HCT116 (cell line): ENCODE results near the gene SHC1.

ENCODE experiments used
- EZH2phosphoT487 ChIP-seq: fragments of 200-600 bp; IDR thresholded peaks from 2 replicates; pipeline ENCODE4 v1.6.1; 2018; ENCODE audit warnings: antibody characterized with exemption, borderline replicate concordance
- POLR2AphosphoS5 ChIP-seq: IDR thresholded peaks from 2 replicates; pipeline ENCODE4 v1.6.1; 2011; ENCODE audit warnings: mild to moderate bottlenecking, low read depth, low read length, moderate library complexity
- TCF7L2 ChIP-seq: IDR thresholded peaks from 2 replicates; pipeline ENCODE4 v1.7.0; 2011; ENCODE audit warnings: borderline replicate concordance, inconsistent platforms; ENCODE audit not compliant: insufficient read depth, insufficient read length; ENCODE audit errors: extremely low read depth

- TF ChIP-seq EZH2phosphoT487 (no peak), POLR2AphosphoS5 (no peak), TCF7L2 (no peak)
These were observed 46.9 kb downstream of the SHC1 start for GRCh38 chr1:154923695-154924094.
